ENCODE results near the gene FOXC1.

The FOXC1 gene

DNA sequence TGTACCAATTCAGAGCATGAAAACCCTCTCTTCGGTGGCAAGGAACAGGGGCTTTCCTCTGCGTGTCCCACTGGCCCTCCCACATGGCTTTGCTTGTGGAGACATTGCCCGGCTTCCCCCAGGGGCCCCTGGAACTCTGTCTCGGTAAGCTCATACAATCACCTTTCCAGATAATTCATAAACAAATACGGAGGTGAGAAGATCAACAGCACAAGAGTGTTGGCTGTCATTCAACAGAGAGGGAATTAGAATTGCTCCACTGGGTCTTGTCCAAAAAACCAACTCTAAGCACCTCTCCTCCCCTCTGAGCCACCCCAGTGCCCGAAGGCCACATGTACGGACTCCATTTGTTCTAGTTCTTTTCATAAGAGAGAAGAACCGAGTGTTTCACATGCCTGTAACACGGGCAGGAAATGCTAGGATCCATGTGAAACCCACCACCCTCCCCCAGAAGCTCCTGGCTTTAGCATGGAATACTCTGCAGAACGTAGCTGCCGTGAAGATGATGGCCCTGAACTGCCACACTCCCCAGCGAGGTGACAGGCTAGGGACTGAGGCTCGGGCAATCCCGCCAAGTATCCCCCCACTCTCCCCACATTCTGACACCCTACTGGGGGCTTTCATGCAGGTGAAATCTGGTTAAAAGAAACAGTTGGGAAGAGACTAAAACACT lies 24.6 kb upstream of the FOXC1 start:
- DNase-seq = no peak

DNA sequence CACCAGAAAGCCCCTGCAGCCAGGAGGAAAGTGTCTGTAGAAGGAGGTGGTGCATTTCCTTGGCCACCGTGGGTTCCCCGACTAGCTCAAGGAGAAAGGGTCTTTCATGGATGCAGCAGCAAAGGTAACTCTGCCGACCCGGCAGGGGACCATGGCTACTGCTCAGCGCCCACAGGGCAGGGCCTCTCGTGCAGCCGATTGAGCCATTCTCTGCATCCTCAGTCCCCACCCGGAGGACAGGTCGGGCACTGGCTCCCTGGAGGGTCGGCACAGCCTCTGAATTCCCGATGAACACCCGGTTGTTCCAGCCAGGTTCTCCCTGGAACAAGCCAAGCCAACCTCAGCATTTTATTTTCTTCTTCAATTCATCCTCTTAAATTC lies 24.1 kb upstream of the FOXC1 start:
- DNase-seq = no peak

DNA sequence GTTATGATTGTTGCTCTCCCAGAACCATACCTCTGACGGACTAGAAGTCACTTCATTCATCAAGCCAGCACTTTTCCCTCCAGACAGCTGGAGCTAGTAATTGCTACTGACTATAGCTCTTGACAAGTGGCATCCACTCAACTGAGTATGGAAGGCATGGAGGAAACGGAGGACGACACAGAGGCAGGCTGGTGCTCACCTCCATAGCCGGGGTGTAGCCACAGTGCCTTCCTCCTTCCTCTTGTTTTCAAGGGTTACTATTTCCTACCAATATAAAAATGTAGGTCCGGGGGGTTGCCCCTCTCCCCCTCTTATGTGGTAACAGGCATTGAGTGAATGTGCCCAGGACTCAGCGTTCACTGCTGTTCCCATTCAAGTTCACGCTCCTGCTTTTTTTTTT lies 23.5 kb upstream of the FOXC1 start:
- DNase-seq = no peak

DNA sequence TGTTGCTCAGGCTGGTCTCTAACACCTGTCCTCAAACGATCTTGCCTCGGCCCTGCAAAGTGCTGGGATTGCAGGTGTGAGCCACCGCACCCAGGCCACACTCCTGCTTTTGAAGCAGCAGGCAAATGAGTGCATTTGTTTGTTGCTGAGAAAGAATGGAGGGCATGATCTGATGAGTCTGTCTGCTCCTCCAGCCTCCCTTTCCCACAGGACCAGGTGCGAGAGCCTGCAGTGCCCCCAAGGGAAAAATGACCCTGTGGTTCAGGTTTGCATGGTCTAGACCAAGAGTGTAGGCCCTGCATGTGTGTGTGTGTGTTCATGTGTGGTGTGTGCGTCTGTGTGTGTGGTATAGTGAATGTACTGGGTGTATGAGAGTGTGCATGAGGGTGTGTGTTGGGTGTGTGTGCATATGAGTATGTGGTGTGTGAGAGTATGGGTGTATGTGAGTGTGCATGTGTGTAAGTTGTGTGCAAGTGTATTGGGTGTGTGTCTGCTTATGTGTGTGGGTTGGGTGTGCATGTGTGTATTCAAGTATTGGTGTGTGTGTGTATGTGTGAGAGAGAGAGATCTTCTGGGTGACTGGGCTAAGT lies 22.8 kb upstream of the FOXC1 start:
- no peak for DNase-seq

DNA sequence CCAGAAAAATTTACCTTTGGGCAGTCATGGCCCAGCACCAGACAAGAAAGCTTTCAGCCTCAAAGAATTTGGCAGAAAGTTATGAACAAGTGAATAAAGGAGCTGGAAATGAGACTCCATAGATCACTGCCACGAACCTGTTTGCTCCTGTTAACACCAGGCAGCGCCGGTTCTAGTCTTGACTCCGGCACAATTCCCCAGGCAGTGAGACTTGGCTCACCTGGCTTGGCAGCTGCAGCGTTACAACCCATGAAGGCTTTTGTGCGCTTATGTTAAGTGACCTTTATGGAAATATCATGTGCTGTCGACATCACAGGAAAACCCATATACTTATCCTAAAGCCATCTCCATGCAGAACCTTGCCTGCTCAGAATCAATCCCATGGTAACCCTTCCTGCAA lies 22.2 kb upstream of the FOXC1 start:
- no peak for DNase-seq

DNA sequence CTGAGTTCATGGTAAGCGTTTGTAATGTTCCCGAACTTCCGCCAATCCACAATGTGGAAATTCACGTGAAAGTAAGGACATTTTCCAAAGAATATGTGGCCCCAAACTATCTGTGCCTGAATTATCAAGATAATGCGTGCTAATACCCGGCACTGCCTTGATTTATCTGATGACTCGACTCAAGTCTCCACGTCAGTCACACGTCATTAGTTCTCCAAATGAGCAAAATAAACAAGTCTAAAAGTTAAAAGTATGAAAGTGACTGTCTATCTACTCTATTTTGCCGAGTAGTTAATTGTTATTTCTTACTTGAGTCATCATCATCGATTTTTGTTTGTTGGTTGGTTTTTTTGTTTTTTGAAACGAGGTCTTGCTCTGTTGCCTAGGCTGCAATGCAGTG lies 21.7 kb upstream of the FOXC1 start:
- no peak for DNase-seq

DNA sequence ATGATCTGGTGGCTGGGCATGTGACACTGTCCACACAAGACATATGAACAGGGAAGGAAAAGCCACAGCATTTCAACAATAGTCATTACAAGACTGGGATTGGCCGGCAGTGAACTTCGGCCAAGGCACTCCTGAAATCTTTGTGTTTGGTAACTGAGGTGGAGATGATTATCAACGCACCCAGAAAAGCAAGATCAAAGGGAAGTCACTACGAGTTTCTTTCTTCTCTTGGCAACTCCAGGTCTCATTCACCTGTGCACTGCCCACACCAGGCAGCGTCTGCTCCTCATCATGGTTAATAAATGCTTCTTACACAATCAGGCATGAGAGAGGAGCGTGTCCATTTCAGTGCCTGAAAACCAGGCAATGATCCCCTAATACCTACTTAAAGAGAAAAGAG lies 20.5 kb upstream of the FOXC1 start:
- no peak for DNase-seq

DNA sequence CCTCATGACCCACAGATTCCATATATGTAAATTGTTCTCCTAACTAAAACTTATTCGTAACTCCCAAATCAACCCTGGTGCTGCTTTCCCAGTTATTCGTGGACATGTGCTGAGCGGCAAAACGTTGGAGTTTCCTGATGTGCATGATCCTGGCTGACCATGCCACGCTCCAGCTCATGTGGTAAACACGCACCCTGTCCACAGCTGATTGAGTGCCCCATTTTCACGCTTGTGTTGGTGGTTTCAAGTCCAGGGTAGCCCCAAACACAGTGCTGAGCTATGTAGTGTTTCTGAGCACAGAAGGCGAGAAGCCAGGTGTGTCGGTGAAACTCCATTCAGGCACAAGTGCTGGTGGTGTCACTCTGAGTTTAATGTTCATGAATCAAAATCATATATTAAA lies 19.1 kb upstream of the FOXC1 start:
- DNase-seq = no peak

DNA sequence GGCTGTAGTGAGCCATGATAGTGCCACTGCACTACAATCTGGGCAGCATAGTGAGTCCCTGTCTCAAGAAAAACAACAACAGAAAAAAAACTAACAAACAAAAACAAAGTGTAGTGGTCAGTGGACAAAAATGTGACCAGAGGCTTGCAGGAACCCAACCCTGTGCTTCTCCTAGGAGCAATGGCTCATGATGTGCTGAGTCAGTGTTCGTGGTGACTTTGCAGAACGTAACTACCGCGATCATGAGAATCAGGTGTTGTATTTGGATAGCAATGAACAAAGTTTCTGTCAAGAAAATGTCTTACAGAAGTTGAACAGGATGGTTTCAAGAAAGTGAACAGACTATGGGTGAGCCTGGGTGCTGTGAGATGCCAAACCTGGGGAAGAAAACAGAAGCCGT lies 18.5 kb upstream of the FOXC1 start:
- DNase-seq = no peak

DNA sequence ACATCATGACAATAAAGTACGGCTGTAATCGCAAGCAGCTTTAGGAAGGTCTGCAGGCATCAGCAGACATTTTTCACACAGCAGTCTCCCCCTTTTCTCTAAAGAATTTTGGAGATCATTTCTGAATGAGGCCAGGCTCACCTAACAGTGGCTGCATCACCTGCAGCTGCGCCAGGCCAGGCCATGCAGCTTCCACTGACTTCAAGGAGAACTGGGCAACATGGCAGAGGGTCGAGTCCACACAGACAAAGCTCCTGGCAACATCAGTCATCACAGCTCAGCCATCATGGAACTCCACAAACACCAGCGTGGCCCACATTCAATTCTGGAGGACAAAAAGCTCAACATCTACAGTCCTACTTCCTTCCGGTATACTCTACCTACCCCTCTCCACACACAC lies 17.8 kb upstream of the FOXC1 start:
- DNase-seq = no peak

DNA sequence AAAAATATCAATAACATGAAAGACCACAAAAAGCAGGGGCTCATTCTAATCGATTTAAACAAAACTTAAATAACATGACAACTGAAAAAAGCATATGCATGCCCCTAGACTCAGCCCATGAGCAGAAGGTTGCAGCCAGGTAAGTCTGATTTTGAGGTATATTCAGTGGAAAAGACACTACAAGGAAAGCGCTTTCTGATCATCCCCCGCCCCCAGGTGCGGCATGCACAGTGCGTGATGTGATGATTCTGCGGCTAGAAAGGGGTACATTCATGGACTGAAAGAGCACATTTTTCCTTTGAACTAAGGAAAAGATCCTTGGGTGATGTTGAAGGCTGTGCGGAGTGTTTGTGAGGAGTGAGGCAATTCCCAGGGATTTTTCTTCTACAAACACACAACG lies 16.9 kb upstream of the FOXC1 start:
- DNase-seq = no peak

DNA sequence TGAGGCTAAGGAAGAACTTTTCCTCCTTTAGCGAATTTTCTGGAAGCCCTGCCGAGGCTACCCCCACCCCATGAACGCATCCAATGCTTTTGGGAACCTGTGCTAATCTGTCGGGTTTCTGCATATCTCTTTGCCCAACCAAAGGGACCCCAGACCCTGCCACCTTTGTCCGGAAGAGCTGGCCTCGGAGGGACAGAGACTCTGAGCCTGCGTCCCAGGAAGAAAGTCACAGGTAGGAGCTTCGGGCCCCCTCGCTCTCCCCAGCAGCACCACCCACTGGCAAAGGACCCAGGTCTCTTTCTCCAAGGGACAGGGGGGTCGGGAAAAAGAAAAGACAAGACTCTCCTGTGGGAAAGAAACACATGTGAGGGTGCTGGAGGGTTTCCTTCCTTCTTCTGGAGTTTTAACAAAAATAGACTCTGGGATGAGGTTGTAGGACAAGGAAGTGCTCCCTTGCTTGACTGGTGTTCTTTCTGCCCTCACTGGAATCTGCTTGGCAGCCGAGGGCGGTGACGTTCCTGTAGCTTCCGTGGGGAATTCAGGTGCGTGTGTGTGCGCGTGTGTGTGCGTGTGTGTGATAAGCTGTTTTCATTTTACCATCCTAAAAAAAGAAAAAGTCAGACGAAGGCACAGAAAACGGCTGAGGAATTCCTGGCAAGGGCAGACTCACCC lies 16.3 kb upstream of the FOXC1 start:
- DNase-seq = no peak

DNA sequence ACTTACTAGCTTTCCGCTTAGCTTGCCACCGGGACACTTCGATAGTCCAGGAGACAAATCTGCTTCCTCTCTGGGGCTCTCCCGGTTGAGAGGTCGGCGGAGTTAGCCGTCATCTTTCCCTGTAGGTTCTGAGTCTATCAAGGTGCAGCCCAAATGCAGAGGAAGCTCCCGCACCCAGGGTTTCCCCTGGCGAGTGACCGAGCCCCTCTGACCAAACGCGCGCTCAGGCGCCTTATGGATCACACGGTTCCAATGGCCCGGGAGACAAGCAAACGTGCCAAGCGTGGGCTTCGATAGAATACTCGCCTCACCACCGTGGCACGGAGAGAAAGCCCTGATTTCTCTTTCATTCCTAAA lies 15.8 kb upstream of the FOXC1 start:
- no peak for DNase-seq

DNA sequence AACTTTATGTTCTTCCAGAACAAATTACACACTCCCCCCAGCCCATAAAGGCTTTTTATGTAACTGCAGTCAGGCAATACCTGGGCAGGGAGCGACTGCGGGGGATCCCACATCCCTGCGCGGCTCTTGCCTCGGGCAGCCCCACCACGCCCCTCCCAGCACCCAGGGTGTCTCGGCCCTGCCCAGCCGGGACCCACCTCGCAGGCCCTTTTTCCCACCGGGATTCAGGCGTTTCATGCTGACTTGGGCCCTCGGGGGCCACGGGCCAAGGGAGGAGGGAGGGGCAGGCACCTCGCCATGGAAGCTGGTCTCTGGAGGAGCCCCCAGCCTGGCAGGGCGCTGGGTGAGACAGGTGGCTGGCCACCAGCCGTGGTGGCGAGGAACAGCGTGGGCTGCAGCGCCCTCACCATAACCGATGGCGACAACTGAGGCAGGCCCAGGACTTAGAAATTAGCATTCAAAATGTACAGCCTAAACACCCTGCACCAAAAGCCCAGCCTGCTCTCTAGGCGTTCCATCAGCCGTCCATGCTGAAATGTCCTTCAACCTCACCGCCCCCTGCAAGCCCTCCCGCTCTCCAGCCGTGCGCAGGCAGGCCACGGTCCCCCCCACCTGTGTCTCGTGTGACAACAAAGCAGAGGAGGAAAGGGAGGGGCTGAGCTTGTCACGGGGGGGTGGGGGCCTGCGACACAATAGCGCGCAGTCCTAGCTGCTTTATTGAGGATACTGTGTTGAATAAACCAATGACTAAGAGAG lies 15.1 kb upstream of the FOXC1 start:
- no peak for DNase-seq

DNA sequence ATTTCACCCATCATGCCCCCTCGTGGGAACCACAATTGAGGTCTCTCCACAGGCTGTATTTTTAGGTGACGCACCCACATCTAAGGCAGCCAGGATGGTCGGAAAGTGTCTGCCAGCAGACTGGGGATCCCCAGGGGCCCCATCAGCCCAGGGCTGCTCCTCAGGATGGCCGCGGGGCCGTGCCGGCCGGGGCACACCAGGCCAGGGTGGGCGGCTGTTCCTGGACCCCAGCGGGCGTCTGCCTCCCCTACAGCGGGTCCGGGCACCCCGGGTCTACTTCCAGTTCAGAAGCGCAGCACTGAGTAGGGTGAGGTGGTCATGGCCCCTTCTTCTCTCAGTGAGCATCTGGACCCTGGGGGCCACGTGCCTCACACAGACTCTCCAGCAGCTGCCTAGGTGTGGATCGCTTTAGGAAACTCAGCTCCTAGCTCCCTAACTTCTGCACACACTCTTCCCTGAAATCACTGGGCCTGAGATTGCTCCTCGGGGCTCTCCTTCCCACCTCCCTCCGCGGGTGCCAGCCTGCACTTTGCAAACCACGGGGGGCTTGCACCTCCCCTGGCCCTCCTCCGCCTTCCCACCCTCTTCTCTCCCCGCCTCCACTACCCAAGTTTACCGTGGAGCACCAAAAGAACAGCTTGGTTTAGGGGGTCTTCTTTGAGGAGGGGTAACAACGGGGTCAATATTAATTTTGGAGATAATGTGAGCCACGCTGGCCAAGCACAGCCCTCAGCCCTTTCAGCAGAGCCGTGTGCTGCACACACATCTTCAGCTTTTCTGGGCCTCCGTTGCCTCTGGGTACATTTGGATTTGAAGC lies 14.2 kb upstream of the FOXC1 start:
- DNase-seq = no peak

DNA sequence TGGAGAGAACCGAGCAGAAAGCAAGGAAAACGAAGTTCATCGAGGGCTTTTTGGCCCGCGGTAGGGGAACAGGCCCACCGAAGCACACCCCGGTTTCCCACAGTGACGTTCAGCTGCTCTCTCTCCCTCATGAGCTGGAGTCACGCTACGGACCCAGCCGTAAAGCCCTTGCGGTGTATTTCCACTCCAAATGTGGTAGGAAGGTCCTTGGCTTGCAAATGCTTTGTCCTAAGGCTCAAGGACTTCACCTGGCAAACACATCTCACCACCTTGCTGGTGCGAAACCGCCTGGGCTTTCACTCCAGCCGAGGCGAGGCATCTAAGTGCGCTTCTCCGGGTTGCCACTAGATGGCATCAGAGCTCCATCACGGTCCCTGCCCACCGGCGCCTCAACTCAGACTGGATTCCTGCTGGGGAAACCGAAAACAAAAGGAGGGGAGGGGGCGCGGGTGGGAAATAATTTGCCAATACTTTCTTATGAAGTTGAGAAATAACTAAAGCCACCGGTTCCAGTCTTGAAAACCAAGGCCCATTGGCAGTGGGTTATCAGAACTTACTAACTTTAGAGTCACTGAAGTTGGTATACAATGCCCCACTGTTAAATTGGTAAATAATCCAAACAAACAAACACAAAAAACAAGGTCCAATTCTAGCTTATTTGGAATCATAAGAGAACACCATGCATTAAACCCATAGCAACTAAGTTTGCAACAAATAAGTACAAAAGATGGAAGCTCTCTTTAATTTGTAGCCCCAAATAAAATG lies 13.4 kb upstream of the FOXC1 start:
- DNase-seq = peak; percentile 39

DNA sequence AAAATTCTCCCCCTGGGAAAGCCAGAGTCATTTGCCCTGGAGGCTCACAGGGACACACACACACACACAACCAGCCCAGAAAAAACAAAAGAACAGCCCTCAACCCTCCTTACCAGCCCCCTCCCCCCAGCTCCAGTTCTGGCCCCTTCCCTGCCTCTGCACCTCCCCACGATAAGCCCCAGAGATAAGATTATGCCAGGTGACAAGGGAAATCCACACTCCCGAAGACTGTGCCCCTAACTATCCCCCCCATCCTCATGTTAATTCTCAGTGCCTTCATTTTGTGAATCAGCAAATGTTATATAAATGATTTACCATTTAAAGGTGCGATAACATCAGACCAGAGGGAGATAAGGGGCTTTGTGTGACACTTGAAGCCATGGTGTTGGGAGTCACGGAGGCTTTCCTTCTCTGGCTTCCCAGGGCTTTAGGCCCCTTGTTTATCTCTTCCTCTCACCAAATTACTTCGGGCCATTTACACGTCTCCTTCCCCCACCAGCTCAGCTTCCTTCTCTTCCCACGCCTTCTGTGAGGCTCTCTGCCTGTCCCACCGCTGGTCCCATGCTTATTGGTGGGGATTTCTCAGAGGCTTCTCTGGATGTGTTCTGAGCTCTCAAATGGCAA lies 12.5 kb upstream of the FOXC1 start:
- no peak for DNase-seq

DNA sequence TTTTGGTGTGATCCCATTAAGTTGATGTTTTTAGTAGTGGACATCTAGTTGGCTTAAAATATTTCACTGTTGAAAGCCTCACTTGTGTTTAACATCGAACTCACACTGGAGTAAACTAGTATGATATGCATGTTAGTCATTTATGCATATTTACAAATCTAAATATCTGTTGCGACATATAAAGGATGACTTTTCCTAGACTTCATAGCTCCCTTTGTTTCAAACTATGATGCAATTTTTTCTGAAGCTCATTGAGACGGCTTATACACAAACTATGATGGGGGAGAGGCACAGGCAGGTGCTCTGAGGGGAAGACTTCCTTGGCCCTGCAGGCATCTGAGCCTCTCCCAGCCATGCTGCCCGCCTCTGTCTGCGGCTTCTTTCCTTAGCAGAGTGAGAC lies 11.8 kb upstream of the FOXC1 start:
- DNase-seq = no peak

DNA sequence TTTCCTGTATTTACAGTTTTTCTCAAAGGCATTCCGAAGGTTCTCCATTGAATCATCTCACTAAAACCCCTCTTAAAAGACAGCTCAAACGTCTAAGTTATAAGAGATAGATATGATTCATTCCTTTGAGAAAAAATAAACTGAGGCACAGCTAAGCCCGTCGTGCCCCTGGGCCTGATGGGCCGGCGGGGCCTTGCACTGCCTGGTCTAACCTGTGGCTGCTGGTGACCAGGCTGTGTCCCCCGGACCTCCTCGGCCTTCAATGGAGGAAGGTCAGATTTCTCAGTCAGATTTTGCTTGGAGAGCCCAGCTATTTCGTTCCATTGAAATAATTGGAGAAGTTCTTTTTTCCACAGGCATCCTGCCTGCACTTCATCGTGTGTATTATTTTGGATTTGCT lies 11.3 kb upstream of the FOXC1 start:
- no peak for DNase-seq

DNA sequence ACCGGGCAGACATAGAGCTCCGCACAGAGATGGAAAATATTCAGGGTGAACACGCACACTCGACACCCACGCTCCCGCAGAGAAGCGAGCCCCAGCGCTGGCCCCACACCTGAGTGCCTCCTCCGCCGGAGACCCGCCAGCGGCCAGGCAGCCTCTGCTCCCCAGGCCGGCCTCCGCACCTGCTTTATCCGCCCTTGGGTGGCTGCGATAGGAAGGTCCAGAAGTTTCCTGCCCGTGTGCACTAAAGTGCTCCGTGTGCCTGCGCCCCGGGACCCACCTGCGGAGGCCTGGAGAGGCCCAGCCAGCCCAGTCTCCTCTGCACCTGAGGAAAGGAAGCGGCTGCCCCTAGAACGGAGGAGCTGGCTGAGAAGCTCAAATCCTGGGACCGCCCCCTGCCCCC lies 10.8 kb upstream of the FOXC1 start:
- DNase-seq = no peak

DNA sequence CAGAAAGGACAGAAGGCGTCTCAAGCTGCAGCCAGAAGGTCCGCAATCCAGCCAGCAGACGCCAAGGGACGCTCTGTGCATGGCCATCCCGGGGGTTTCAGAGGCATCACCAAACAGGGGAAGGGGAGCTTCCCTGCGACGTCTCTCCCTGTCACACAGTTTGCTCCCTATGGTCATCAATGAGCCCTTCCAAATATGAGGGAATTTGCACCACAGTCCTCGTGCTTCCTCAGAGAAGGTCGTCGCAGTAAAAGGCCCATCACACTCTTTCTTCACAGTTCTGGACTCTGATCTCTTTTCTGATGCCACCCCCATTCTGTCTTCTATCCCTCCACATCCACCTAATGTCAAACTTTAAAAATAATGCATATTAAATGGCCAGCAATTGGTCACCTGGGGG lies 10.2 kb upstream of the FOXC1 start:
- DNase-seq = no peak
